HS-5 (cell line): ENCODE measurements around the gene EHBP1.
"Not testable (repeated sequence)": the region's sequence is repeated elsewhere in the genome, so short reads cannot be mapped to it uniquely, and the experiment has no call there.

Source experiments
- DNase-seq: peaks from one replicate; pipeline ENCODE4 v3.0.0-alpha.2; 2012; ENCODE audit warnings: low read depth

The EHBP1 gene

DNA sequence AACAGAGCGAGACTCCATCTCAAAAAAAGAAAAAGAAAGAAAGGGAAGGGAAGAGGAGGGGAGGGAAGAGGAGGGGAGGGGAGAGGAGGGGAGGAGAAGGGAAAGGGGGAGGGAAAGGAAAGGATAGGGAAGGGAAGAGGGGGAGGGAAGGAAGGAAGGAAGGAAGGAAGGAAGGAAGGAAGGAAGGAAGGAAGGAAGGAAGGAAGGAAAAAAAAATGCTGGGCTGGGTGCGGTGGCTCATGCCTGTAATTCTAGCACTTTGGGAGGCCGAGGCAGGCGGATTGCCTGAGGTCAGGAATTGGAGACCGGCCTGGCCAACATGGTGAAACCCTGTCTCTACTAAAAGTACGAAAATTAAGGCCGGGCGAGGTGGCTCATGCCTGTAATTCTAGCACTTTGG is 314.2 kb downstream of the EHBP1 start:
- not testable (repeated sequence) for DNase-seq

DNA sequence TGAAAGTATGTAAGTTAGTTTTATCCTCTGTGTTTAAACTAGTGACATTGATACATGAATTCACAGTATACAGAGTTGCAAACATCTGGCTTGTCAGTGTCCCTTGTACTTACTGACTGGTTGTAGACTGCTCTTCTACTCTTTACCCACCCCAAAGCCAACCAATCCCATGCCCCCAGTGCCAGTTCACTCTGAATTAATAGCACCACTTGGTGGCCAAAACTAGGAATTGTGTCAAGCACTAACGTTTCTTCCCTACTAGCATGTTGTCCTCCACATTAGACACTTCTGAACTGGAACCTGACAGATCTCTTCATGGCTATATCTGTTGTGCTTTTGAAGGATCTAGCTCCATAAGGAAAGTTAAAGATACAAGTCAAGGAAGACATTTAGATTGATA is 317.9 kb downstream of the EHBP1 start:
- DNase-seq, result no peak

DNA sequence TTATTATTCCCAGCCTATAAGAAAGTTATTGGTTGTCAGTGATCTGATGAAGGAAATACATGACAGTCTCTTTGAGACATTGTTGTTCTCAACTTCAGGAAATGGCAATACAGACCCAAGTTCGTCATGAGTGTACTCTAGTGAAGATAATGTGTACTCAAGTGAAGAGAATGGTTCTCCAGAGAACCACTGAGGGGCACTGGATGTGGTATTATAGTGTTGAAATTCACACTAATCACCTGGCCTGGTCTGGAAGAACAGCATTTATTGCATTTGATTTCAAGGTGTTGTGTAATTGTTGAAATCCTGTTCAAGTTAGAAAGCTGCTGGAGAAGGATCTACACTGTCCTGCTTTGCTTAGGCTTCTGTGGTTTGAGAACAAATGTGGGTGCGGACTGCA is 321.7 kb downstream of the EHBP1 start:
- DNase-seq, result no peak

DNA sequence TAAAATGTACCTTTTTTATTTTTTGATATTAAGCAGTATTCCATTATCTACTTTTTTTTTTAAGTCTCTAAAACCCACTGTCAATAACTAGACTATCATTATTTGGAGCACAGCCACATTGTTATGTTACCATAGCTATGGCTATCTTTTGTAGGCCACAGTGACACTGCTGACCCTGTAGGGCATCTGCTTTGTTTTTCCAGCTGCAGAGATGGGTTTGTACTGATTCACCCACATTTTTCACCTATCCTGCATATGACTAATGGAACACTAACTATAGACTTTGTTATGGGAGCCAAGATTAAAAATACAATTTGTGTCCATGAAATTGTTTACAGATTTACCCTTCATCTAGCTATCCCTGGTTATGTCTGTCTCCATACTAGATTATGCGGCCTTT is 323.5 kb downstream of the EHBP1 start:
- DNase-seq, result peak; percentile 36

DNA sequence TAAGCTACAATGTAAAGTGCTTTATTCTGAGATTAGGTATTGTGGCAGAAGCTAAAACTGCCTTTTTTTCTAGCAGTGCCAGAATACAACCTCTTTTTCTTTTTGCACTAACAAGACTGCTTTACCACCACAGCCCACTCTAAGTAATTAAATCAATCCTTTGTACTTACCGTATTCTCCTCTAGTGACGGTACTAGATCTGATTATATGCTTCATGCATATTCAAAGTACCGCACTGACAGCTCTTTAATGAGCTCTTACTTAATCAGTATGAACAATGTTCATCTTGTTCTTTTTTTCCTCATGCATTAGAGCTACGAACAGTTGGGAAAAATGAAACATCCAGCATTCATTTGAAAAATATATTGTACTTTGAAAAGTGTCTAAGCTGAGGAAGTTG is 329.0 kb downstream of the EHBP1 start:
- DNase-seq, result no peak

DNA sequence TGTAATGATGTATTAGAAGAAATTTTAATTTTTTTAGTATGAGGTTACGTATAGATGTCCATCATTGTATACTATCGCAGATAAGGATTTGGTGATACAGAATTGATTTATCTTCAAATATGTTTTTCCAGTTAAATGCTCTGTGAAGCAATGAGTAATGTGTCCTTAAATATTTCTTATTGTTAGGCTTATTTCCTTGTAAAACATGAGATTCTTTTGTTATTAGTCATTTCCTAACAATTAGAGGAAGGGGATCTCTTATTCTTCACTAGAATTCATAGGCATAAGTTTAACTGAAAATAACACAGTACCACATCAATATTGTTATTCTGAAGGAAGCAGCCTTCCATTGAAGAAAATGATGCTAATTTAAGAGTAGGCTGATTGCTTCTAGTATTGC is 329.7 kb downstream of the EHBP1 start:
- no peak for DNase-seq

DNA sequence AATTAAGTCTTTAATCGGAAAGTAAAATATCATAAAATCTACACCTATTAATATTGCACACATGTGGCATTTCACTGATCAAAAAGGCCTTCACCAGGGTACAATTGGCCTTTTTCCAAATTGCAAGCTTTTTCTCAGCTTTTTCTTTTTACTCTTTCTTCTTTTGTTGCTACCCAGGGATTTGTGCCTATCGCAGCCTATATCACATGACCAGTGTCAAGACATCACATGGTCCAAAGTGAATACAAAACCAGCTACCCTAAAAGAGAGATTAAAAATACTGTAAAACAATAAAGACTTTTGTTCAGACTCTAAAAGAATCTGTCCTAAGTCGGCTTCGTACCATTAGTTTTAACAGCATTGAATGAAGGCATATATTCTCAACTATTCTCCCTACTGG is 330.1 kb downstream of the EHBP1 start:
- no peak for DNase-seq

DNA sequence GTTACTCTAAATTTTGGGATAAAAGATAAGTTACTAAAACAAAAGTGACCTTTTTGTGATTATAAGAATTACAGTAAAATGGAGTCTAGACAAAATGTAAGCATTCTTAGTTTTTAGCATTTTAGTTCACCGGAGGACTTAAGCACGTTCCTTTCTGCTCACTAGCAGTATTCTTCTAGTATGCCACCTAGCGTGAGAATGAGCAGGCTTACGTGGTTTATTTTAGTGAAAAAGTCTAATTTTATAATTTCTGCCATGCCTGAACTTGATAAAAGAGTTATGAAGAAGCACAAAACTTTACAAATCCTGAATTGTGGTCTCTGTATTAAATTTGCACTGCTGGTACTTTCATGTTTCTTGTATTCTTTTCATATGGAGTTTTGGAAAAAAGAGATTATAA is 332.5 kb downstream of the EHBP1 start:
- no peak for DNase-seq

DNA sequence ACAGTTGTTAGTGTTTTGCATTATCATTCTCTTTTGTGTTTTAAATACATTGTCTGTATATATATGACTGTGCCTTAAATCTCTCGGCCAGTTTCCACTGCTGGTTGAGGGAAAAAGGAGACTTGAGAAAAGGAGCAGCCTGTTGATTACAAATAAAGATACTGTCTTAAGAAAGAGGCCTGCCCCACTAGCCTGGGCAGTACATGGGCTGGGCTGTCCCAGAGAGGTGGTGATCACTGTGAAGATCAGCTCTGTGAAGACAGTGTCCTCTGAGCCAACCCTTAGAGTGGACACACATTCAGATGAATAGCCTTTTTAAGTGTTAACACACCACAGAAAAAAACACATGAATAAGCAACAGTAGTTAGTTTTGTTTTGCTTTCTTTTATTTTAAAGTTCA is 335.1 kb downstream of the EHBP1 start:
- DNase-seq, result no peak

DNA sequence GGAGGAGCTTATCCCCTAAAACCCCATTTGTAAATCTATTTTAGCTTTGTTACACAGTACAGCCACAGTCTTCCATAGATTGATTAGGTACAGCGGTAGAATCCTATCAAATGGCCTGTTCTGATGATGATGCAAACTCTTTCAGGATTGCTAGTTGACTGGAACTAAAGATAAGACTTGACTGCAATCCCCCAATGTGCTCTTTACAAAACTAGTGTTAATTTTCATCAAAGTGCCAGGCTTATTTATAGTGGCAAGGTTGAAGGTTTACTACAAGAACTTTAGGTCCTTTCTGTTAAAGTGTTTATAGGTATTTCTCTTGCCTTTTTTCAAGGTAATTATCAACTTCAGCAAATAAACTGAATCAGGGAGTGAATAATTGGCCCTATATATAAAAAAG is 336.1 kb downstream of the EHBP1 start:
- DNase-seq, result no peak

DNA sequence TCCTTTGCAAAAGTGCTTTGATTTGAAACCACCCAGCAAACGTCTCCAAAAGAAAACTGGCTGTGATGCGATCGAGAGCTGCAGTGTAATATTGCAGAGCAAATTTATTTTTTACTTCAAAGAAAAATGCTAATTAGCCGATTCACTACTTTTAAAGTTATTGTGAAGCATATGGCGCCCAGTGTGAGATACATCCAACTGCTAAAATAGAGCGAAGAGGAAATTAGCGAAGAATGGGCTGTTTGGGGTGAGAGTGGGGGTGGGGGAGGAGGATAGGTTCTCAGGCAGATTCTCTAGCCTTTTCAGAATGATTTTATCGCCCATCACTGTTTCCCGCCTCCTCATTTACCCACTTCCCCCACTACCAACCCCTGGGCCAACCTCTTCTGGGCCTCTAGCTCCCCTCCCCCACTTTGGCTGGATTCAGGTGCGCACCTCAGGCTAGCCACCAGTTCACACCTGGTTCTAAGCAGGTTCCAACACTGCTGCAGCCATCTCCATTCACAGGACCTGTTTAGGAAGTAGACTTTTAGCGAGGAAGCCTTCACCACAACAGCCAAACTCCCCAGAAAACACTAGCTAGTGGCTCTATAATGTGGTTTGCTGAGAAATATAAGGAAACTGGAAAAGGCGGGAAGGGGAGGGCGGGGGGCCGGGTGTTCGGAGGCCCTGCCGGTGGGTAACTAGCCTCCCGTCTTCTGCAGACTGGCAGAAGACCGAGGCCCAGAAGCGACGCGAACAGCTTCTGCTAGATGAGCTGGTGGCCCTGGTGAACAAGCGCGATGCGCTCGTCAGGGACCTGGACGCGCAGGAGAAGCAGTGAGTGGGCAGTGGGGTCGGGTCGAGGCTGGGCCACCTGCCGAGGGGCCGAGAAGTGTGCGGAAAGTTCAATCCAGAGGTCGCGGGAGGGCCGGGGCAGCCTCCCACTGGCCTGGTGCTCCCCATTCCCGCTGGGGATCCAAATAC is 339.1 kb downstream of the EHBP1 start:
- no peak for DNase-seq

DNA sequence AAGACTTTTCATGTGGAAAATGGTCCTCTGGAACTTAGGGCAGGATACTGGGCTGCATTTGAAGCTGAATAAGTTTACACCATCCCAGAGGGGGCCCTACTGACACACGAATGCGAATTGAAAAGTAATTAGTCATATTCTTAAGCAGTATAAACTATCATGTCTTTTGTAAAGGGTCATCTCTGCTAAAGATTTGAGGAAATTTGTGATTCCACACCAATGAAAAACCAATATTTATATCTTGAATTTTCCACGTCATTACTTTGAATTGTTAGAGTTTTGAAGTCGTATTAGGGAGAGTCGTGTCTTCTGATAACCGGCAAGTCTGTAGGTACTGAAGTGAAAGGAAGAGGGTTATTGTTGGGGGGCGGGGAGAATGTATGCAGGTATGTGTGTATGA is 341.0 kb downstream of the EHBP1 start:
- DNase-seq, result no peak

DNA sequence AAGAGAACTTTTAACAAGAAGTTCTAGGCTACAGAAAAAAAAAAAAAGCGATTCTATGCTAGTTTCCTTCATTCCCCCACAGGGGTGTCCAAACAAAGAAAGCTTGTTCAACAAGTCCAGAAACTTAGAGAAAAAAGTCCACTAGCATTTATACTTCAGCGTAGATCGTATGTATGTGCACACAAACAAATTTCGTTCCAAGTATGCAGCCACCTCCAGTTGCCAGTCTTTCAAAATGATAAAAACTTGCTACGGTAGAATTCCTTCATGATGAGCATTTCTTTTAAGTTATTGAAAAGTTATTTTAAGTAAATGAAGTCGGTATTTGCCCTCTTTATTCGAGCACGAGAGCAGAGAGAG is 341.4 kb downstream of the EHBP1 start:
- no peak for DNase-seq

DNA sequence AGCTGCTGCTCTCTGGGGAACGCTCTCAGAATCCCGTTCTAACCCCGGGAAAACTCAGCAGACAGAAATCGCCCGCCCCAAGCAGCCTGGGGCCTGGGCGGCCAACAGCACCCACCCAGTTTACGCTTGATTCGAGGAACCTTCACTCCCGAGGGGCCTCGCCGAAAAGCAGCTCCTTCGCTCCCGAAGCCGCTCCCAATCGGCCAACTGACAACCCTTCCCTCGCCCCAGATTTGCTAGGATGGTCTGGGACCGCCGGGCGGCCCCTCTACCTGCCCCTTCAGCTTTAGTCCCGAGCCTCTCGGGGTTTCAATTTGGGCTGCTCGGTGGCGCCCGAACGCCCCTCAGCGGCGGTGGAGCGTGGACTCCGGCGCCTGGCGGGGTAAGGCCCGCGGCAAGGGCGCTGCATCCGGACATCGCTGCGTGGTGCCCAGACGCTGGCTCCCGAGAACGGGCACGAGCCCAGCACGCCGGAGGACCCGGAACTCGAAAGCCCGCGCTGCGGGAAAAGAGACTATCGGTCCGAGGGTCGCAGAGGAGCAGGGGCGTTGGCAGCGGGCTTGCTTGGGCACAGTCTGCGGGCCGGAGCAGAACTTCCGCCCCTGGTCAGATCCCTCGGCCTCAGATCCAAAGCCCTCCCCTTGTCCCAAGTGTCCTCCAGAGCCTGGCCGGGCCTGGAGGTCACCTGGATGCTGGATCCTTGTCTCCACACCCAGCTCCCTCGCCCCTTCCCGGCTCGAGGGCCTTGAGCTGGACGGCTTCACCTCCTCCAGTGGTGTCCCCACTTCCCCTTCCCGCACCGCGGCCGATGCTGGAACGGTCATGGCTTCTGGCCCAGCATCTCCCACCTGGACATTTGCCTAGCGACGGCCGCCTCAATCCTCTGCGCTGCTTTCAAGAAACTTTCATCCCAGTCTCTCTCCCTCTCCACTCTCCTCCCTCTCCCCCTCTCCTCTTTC is 342.1 kb downstream of the EHBP1 start:
- DNase-seq, result no peak

DNA sequence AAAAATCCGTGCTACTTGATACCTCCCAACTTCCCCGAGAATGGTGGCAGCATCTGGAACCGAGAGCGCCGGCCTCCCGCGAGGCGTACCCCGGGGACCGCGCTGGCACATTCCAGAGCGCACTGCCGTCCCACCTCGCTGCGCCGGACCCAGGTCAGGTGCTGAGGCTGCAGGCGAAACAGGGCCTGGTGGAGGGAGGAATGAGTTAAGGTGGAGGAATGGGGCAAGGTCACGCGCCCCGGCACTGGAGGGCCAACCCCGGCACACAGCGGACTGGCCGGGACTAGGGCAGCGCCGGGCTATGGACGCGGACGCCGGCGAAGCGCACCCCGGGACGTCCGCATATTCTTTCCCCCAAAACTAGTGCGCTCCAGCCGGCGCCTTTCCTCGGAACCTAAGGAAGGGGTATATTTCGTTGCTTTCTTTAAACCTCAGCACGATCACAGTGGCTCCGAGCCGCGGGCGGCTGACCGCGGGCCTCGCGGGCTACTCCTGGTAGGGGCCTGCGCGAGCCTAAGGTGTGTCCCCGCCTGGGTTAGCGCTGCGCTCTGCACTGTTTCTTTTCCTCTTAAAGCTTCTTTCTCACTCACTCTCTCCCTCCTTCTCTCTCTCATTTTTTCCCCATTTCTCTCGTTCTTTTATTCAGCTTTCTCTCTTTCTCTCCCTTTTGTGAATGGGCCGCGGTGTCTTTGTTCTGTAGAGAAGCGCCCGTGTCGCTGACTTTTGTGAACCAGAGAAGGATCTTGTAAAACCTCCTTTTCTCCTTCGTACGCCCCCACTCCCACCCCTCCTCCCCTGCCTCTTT is 343.1 kb downstream of the EHBP1 start:
- DNase-seq, result no peak

DNA sequence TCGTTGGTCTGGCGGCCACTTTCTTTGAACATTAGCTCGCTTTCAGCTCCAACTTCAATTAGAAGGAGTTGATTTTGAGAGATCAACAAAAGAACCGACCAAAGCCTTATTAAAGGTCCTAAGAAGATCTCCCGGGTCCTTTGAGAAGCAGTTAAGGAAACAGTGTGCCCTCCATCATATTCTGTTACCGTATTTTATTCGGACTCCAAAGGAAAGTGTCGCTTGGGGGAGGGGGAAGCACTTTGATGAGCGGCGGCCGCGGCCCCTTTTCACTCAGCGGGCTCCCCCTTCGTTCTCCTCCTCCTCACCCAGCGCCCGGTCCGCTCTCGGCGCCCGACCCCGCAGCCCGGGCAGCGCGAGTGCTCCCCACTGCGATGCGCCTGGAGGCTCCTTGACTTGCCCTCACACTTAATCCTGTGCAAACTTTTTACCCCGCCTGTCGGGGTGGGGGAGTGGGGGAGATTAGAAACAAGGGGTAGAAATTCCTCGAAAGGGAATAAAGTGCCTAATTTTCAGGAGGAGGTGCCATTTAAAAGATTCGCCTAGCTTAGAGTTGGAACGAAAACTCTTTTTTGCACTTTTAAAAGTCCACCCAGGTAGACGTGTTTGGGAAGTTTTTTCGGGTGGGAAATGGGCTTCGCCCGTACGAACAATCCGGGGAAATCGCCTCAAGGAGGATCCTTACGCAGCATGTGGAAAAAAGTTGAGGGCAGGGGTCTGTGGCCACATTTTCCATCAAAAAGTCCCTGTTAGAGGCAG is 343.9 kb downstream of the EHBP1 start:
- DNase-seq, result no peak

DNA sequence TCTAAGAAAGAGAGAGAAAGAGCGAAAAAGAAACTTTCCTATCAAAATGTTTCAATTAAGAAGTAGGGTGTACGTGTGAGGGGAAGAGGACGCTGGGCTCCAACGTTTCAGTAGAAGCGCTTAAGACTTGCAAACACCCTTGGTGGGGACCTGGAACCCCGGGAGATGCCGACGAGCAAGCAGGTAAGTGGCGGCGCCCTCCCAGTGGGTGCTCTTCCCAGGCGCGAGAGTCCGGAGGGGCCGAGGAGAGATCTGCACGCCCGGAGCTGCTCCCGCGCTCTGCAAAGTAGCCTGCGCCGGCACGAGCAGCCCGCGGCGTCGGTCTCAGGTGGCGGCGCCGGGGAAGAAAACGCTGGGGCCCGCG is 344.4 kb downstream of the EHBP1 start:
- DNase-seq, result no peak

DNA sequence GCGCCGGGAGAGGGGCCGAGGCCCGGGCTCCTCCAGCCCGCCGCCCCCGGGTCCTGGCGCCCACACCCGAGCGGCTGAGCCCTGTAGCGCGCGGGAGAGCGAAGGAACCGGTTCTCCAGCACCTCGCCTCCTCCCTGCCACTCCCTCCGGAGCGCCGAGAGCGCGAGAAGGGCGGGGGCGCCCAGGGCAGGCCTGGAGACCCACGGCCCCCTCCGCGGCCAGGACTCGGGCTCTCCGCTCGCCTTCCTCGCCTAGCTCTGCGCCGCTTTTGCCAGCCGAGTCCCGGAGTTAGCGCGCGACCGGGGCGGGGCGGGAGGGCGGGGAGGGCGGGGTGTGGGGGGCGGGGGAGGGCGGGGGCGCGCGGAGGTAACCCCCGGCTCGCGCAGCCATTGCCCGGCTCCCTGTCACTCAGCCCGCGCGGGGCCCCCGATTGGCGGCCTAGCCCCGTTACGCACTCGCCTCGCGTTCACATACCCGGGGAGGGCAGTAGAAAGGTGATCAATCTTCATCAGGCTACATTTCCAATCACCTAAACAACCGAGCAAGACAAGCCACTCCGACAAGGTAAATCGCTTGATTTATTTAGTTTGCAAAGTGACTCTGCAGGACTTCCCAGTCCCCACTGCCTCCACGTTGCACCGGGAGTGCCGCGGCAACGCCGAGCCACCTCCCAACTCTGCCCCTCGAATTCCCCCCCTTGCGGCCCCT is 345.0 kb downstream of the EHBP1 start, which contains the start of gene OTX1:
Gene OTX1, plus strand, starts transcription at position 497 of the 708 bp plus-strand sequence. CDS start 2,161 bp downstream, outside the sequence.
- peak; percentile 53 for DNase-seq

DNA sequence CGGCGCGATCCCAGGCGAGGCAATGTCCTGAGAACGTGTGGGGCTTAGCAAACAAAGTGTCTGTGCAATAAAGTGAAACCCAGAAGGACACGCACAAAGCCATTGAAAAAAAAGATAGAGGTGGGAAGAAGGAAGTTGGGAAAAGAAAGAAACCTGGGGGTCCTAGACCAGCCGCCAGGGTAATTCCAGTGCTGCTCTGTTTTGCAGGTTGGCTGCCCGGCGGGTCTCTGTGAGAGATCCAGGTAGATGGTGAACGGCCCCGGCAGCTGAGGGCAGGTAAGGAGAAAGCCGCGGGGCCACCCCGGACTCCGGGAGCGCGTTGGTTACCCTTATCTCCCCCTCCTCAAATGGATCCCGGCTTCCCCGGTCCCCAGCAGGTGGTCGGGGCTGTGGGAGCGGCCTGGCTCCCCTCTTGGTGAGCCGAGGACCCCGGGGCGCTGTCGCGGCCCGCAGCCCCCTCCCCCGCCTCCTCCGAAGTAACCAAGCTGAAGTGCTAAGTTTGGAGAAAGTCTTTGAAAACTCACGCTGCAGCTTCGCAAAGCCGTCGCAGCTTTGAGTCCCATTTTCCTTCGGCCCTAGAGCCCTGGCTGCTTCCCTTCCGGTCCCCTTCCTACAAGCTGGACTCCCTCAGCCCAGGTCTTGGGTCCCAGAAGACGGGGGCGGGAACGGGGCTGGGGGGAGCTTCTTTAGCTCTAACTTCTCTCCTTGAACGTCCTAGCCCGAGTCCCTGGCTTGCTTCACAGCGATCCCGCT is 345.7 kb downstream of the EHBP1 start:
- DNase-seq, result no peak

DNA sequence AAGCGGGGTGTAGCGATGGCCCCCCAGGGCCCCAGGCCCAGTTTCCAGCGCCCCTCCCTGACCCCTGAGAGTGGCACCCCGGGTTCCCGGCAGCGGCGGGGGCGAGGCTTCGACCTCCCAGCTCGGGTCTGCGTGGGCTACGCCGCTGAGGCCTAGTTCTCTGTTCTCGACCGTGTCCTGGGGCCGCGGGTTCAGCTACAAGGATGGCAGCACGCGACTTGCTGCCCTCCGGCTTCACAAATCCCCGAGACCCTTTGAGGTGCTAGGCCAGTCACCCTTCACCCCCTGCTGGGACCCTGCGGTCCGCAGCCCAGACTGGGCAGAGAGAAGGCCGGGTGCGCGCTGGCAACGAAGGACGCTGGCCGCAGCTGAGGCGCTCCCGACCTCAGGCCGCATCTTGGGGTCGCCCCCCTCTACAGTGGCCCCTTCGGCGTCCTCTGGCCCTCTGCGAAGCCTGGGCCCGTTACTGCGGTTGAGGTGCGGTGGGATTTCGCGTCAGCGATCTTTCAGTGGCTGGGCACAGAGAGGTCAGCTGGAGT is 346.4 kb downstream of the EHBP1 start:
- DNase-seq, result no peak
